Loucy (cell line): Measurements from ENCODE around the gene MTMR4.

Experiments used
- EZH2phosphoT487 ChIP-seq: fragments of 200-600 bp; IDR thresholded peaks from 2 replicates; pipeline ENCODE4 v1.6.1; 2018; ENCODE audit warnings: antibody characterized with exemption, mild to moderate bottlenecking, moderate library complexity, borderline replicate concordance
- TF ChIP-seq, protein P1 (sequence below): fragments of 200-600 bp; sonication (generic); conservative IDR thresholded peaks from 2 replicates; pipeline ENCODE4 v1.5.1; 2014; ENCODE audit warnings: mild to moderate bottlenecking, antibody characterized with exemption, low read length

DNA sequence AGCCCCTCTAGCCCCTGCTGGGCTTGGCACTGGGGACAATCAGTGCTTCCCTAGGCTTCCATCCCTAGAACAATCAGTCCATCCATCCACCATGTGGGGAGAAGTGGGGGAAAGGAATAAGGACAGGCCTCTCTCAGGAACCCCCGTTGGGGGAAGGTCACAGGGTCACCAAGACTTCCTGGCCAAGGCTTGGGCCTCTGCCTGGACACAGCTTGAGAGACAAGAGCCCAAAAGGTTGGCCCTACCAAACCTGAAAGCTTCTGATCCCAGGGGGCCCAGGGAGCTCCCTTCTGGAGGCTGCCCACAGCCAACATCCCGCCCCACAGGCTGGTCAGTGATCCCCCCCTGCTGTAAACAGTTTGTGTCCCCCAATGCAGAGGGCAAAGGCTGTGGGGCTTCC, 16.2 kb upstream of the MTMR4 start:
- TF ChIP-seq, protein P1, sequence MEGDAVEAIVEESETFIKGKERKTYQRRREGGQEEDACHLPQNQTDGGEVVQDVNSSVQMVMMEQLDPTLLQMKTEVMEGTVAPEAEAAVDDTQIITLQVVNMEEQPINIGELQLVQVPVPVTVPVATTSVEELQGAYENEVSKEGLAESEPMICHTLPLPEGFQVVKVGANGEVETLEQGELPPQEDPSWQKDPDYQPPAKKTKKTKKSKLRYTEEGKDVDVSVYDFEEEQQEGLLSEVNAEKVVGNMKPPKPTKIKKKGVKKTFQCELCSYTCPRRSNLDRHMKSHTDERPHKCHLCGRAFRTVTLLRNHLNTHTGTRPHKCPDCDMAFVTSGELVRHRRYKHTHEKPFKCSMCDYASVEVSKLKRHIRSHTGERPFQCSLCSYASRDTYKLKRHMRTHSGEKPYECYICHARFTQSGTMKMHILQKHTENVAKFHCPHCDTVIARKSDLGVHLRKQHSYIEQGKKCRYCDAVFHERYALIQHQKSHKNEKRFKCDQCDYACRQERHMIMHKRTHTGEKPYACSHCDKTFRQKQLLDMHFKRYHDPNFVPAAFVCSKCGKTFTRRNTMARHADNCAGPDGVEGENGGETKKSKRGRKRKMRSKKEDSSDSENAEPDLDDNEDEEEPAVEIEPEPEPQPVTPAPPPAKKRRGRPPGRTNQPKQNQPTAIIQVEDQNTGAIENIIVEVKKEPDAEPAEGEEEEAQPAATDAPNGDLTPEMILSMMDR: no peak
- TF ChIP-seq EZH2phosphoT487: no peak
